ENCODE measurements around the gene GNB2.

The GNB2 gene

GRCh38 chr7:100673302-100673941, at the start of gene GNB2:
Gene GNB2 (plus strand): TSS chr7:100673740. CDS start chr7:100676266, 2,526 bp downstream.
- peak; percentile 73 to 99 (median 97) for DNase-seq

- DNase-seq: no peak
These were observed 49.4 kb upstream of the GNB2 start for GRCh38 chr7:100623951-100624824.

DNA sequence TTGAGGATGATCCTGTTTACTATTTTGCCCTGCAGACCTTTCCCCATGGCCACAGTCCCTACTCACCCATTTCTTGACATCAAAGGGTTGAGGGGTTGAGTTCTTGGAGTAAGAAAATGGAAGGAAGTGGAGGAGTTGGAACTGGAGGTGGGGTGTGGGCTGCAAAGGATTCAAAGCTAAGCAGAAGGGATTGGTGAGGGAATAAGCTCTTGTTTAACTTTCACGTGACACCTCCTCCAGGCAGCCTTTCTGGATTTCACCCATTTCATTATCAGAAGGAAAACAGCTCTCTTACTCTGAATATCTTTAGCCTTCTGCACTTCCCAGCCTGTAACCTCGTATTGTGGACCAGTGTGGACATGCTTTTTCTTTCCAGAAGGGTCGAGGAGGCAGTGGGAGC, 47.5 kb upstream of the GNB2 start:
- DNase-seq: no peak

DNA sequence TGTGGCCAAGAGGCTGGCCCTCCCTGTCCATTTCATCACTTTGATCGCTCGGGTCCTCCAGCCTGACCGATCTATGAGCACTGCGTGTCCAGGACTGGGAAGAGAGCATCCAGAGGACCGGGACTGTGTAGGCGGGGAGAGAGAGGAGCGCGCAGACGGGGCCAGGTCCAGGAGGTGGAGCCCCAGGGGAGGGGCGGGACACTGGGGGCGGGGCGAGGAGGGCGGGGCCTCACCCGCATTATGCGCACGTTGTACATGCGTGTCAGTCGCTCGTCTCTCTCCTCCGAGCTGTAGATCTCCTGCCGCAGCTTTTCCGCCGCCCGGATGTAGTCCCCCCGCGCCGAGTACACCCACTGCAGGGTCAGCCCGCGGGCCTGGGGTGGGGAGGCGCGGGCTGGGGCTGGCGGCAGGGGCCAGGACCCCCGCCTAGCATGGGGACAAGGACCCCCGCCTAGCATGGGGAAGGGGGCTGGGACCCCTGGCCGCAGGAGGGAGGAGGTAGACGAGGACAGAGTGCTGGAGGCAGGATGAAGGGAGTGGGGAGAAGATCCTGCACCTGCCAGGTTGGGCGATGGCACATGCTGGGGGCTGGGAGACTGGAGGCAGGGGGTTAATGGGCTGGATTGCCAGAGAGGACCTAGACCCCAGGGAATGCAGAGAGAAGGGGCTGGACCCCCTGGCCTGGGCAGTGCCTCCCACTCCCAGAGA, 46.9 kb upstream of the GNB2 start:
- peak in 54 of 58 donors; percentile 9 to 87 (median 52) for DNase-seq

GRCh38 chr7:100627238-100627549, 46.3 kb upstream of the GNB2 start:
- no peak for DNase-seq

DNA sequence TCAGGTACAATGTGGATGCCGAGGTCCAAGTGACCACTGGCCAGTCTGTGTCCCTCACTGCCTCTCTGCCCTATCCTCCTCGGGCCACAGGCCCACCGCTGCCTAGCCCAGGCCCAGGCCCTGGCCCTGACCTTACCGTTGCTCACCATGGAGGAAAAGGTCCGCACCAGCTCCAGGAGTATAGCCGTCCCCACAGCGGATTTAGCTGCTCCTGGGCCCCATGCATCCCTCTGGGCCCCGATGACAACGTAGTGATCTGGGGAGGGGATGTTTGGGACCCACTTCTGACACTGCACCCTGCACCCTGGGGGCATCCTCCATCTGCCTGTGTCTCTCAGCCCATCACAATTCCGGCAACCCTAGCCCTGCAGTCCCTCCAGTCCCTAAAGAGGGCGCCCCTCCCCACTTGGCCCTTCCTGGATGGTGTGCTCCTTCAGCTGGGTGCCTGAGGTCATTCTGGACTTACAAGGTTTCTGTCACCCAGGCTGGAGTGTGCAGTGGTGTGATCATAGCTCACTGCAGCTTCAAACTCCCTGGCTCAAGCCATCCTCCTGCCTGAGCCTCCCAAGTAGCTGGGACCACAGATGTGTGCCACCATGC, 44.3 kb upstream of the GNB2 start:
- DNase-seq: no peak

DNA sequence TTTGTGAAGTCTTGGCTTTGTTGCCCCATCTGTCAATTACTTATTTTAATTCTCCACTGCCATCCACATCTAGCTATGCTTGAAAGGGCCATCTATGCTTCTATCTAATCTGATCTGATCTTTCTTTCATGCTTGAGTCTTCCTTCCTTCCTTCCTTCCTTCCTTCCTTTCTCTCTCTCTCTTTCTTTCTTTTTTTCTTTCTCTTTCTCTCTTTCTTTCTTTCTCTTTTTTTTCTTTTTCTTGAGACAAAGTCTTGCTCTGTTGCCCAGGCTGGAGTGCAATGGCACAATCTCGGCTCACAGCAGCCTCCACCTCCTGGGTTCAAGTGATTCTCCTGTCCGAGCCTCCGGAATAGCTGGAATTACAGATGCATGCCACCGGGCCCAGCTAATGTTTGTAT, 43.5 kb upstream of the GNB2 start:
- DNase-seq: no peak

DNA sequence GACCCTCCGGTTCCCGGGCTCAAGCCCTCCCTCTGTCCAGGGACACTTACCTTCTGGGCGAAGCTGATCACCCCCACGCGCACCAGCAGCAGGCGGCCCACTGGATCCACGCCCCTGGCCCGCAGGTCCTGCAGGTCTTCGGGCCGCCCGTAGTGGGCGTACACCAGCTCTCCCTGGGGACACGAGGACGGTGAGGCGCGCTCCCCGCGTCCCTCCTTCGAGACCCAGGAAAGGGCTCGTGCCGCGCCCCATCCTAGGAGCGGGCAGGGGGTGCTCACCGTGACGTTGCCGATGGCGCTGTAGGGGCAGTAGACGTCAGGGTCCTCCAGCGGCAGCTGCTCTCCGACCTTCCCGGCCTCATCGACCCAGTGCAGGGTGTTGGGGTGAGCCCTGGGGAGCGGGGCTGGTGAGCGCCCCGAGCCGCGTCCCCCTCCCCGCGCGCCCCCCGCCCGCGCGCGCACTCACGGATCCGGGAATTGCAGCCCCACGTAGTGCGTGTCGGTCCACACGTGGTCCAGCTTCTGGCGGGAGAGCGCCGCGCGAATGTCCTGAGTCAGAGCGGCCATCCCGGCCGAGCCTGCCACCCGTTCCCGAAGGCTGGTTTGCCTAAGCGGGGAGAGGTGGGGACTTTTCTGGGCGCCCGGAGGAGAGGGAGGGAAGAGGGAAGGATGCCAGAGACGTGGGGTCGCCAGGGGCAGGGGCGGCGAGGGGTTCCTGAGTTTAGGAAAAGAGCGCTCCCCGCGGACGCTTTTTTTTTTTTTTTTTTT, 40.4 kb upstream of the GNB2 start:
- peak in 14 of 58 donors; percentile 5 to 46 (median 23) for DNase-seq

DNA sequence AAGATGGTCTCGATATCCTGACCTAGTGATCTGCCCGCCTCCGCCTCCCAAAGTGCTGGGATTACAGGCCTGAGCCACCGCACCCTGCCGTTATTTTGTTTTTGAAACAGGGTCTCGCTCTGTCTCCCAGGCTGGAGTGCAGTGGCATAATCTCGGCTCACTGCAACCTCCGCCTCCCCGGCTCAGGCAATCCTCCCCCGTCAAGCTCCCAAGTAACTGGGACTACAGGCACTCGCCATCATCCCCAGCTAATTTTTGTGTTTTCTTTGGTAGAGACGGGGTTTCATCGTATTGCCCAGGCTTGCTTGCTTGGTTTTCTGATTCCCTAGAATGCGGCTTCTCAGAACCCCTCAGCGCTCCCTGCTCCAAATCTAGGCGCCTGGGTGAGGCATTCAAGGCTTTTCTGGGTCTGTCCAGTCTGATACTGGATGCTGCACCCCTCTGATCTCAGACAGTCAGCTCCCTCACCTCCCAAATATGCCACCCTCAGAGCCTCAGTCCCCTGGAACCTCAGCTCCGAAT, 33.5 kb upstream of the GNB2 start:
- no peak for DNase-seq

GRCh38 chr7:100640517-100641440, 32.8 kb upstream of the GNB2 start:
- no peak for DNase-seq

DNA sequence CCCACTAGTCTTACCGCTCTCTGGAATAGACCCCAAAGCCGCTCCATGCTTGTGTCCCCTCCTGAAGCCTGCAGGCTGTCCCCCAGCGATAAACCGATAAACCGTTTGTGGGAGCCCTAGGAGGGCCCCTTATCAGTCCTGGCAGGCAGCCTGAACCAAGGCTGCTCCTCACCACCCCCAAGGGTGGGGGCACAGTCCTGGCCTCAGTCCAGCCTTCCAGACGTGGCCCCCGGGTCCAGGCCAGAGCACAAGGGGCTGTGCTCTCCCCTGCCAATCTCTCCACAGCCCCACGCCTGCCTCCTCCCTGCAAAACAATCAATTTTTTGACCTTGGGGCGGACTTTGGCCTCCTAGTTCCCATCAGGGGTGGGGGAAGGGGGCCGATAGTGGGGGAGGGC, 32.1 kb upstream of the GNB2 start, which contains the start of gene TFR2:
TFR2 (minus strand) TSS at position 90 of the 397 bp plus-strand sequence; CDS start at position 47, 43 bp downstream.
- DNase-seq: no peak

DNA sequence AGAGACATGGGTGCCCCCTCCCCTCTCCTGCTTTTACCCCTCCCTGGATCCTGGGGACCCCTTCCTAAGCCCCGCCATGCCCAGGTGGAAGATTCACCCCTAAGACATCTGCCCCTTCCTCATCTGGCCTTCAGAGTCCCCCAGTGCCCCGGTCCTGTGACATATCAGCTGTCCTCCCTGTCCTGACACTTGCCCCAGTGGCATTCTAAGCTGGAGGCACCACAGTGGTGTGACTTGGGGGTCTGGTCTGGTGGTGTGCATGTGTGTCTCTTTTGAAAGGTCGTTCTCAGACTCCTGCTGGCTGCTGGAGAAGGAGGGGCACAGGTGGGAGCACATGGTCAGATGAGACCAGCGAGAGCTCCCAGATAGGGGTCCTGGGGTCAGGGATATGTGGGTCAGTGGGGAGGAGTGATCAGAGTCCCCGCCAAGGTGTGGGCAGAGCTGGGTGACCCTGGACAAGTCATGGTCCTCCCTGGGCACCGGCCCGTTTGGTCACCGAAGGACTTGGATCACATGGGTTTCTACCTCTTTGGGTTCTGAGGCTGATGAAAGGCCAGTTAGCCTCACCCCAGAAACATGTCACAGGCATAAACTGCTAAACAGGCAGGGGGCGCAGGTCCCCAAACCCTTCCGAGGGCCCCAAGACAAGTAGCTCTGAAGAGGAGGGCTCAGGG, 31.5 kb upstream of the GNB2 start:
- DNase-seq: no peak

DNA sequence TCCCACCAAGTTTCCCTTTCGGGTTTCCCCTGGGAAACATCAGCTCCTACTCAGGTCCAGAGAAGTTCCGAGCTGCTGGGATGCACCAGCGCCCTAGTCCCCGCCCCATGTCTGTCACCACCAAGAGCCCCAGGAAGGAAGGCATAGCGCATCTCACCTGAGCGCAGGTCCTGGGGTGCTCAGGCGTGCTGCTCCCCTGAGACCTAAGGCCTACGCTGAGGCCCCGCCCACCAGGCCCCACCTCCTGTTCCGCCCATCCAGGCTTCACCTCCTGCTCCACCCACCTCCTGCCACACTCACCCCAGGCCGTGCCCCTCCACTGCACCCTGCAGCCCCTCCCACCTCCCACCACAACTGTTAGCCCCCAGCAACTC, 31.0 kb upstream of the GNB2 start:
- DNase-seq: no peak

DNA sequence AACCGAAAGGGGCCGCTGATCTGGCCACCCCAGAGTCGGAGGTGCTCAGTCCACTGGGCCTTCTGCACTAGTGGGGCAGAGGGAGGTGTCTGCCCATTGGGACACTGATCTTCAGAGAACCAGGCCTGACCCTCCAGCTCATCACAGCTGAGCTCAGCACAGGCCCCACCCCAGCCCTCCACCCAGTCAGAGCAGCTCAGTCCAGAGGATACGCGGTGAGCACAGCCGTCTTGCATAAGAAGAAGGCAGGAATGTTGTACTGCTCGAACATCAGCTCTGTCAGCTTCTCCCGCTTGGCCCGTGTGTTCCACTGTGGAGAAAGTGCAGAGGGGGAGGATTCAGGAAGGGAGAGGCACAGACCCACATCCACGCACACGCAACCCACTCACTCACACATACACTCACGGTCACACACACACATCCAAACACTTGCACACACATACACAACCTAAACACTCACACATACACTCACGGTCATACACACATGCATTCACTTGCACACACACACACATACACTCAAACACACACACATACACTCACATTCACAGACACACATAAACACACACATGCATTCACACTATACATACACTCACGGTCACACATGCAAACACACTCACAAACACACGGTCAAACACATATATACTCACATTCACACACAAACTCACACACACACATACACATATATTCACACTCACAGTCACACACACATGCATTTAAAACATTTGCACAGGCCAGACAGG, 23.5 kb upstream of the GNB2 start:
- DNase-seq: no peak

- DNase-seq: no peak
These were observed 18.4 kb upstream of the GNB2 start for GRCh38 chr7:100654908-100655831.

DNA sequence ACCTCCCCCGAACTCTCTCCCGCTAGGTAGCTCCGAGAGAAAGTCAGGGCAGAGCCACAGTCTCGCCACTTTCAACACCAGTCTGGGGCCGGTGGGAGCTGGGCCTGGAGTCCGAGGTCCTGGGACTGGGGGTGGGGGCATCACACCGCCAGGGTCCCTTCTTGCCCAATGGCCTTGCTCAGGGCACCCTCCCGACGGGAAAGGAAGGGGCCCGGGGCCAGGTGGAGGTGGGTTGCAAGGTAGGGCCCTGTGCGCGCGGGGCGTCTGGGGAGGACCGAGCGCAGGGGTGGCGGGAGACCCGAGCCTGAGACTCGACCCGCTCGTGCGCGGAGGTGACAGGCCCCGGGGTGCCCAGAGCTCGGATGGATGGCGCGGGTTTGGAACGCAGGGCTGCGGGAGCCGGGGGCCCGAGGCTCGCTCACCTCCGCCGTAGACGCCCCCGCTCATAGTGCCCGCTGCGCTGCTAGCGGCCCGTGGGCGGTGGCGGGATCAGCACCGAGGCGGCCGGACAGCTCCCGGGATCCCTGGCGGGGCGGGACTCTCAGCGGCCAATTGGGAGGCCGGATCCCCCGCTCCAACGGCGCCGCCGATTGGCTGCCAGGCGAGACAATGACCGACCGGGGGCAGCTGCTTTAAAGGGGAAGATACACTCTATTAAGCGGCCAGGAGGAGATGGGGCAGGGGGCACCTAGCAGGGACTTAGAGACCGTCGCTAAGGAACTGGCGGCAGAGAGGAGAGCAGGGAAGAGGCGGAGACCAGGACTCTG, 17.4 kb upstream of the GNB2 start, which contains the start of gene ACTL6B:
ACTL6B (minus strand) TSS at position 541 of the 767 bp plus-strand sequence; CDS start at position 447, 94 bp downstream.
- peak in 57 of 58 donors; percentile 16 to 90 (median 62) for DNase-seq
